ENCODE measurements around the gene MAPT. TPM values are rescaled to one million over a fixed set of nuclear protein-coding genes. Genes with fewer than 3 reads are reported as not detected.
A peak's percentile ranks its signal among the peaks of the same experiment; 100 is the strongest.

Gene MAPT
- total RNA-seq, 3 donors from 2014 or later (not counting 1 experiment from before 2014, with no cell fraction given), result 0.14 to 1.3 (median 0.58) TPM

- WGBS (ENCODE audit: insufficient coverage), result 98% methylated on average over 5 of the region's 5 CpGs
- peaks cover 29 to 35% of the 10 kb centered on the region in 2 donors for H3K4me1 Mint-ChIP-seq
- H3K27ac ChIP-seq (ENCODE audit: low read length), result no peak overlapping the region
- no peaks in the 10 kb centered on the region for H3K9me3 ChIP-seq (ENCODE audit: control insufficient read depth, insufficient read depth, low read length)
- H3K36me3 Mint-ChIP-seq, result peaks cover 8% of the 10 kb centered on the region
- no peaks in the 10 kb centered on the region for H3K27me3 Mint-ChIP-seq (ENCODE audit: low read depth in 2 of 2)
- peaks cover 58% of the 10 kb centered on the region for H3K36me3 ChIP-seq (ENCODE audit: control insufficient read depth, insufficient read depth, low read length)
- intact Hi-C loops (cut with micrococcal nuclease), result no loop called here
- no peak overlapping the region for H3K27ac Mint-ChIP-seq
- TF ChIP-seq CTCF (IDR thresholded peaks at IDR 0.05), result no peak
- H3K4me3 ChIP-seq (ENCODE audit: low read length), result no peak overlapping the region
- ATAC-seq (no peak), DNase-seq (no peak)
- no peaks in the 10 kb centered on the region for H3K27me3 ChIP-seq (ENCODE audit: control insufficient read depth, insufficient read depth, low read length)
- no peaks in the 10 kb centered on the region for H3K9me3 Mint-ChIP-seq
- no peak overlapping the region for H3K4me3 Mint-ChIP-seq
- H3K4me1 ChIP-seq (ENCODE audit: control insufficient read depth, insufficient read depth, low read length), result no peaks in the 10 kb centered on the region
Measured at GRCh38 chr17:46047398-46047797, 153.0 kb downstream of the MAPT start.

- H3K27ac Mint-ChIP-seq, result no peak overlapping the region
- ATAC-seq (no peak), DNase-seq (no peak)
- no peaks in the 10 kb centered on the region for H3K9me3 Mint-ChIP-seq
- Histone ChIP-seq H3K27ac (ENCODE audit: low read length) (no peak overlapping the region), H3K36me3 (ENCODE audit: control insufficient read depth, insufficient read depth, low read length) (peaks cover 57% of the 10 kb centered on the region), H3K4me3 (ENCODE audit: low read length) (no peak overlapping the region), H3K9me3 (ENCODE audit: control insufficient read depth, insufficient read depth, low read length) (no peaks in the 10 kb centered on the region), H3K27me3 (ENCODE audit: control insufficient read depth, insufficient read depth, low read length) (no peaks in the 10 kb centered on the region), H3K4me1 (ENCODE audit: control insufficient read depth, insufficient read depth, low read length) (no peaks in the 10 kb centered on the region)
- TF ChIP-seq CTCF (IDR thresholded peaks at IDR 0.05), result no peak
- 90% methylated on average over 7 of the region's 8 CpGs for WGBS (ENCODE audit: insufficient coverage)
- intact Hi-C loops (cut with micrococcal nuclease), result no loop called here
- H3K27me3 Mint-ChIP-seq (ENCODE audit: low read depth in 2 of 2), result no peaks in the 10 kb centered on the region
- no peak overlapping the region for H3K4me3 Mint-ChIP-seq
- peaks cover 29 to 35% of the 10 kb centered on the region in 2 donors for H3K4me1 Mint-ChIP-seq
- peaks cover 8% of the 10 kb centered on the region for H3K36me3 Mint-ChIP-seq
Measured at GRCh38 chr17:46047856-46048255, 153.5 kb downstream of the MAPT start.

- ATAC-seq (no peak), DNase-seq (no peak)
- Mint-ChIP-seq H3K36me3 (peaks cover 8% of the 10 kb centered on the region), H3K27ac (peak overlapping the region in 1 of 2 donors; percentile 14), H3K27me3 (ENCODE audit: low read depth in 2 of 2) (no peaks in the 10 kb centered on the region), H3K9me3 (no peaks in the 10 kb centered on the region), H3K4me3 (no peak overlapping the region), H3K4me1 (peaks cover 16 to 28% of the 10 kb centered on the region in 2 donors)
- H3K36me3 ChIP-seq (ENCODE audit: control insufficient read depth, insufficient read depth, low read length), result peaks cover 49% of the 10 kb centered on the region
- WGBS (ENCODE audit: insufficient coverage), result 94% methylated on average over 5 of the region's 5 CpGs
- TF ChIP-seq CTCF (IDR thresholded peaks at IDR 0.05), result no peak
- H3K4me3 ChIP-seq (ENCODE audit: low read length), result no peak overlapping the region
- no peak overlapping the region for H3K27ac ChIP-seq (ENCODE audit: low read length)
- H3K4me1 ChIP-seq (ENCODE audit: control insufficient read depth, insufficient read depth, low read length), result no peaks in the 10 kb centered on the region
- H3K27me3 ChIP-seq (ENCODE audit: control insufficient read depth, insufficient read depth, low read length), result no peaks in the 10 kb centered on the region
- H3K9me3 ChIP-seq (ENCODE audit: control insufficient read depth, insufficient read depth, low read length), result no peaks in the 10 kb centered on the region
- intact Hi-C loops (cut with micrococcal nuclease), result no loop called here
Measured at GRCh38 chr17:46049656-46050055, 155.3 kb downstream of the MAPT start.

- Mint-ChIP-seq H3K9me3 (no peaks in the 10 kb centered on the region), H3K27ac (peak overlapping the region; percentile 21 to 50), H3K36me3 (peaks cover 8% of the 10 kb centered on the region), H3K27me3 (ENCODE audit: low read depth in 2 of 2) (no peaks in the 10 kb centered on the region), H3K4me1 (peaks cover 34 to 41% of the 10 kb centered on the region in 2 donors), H3K4me3 (no peak overlapping the region)
- H3K4me3 ChIP-seq (ENCODE audit: low read length), result no peak overlapping the region
- DNase-seq (no peak), ATAC-seq (no peak)
- no peaks in the 10 kb centered on the region for H3K9me3 ChIP-seq (ENCODE audit: control insufficient read depth, insufficient read depth, low read length)
- H3K27ac ChIP-seq (ENCODE audit: low read length), result no peak overlapping the region
- peaks cover 37% of the 10 kb centered on the region for H3K36me3 ChIP-seq (ENCODE audit: control insufficient read depth, insufficient read depth, low read length)
- no peaks in the 10 kb centered on the region for H3K27me3 ChIP-seq (ENCODE audit: control insufficient read depth, insufficient read depth, low read length)
- 95% methylated on average over 8 of the region's 8 CpGs for WGBS (ENCODE audit: insufficient coverage)
- no peaks in the 10 kb centered on the region for H3K4me1 ChIP-seq (ENCODE audit: control insufficient read depth, insufficient read depth, low read length)
- TF ChIP-seq CTCF (IDR thresholded peaks at IDR 0.05), result no peak
- intact Hi-C loops (cut with micrococcal nuclease), result no loop called here
Measured at GRCh38 chr17:46053911-46054534, 159.7 kb downstream of the MAPT start.

Data from natural killer cell (primary cell).